Measurements from ENCODE around the gene RNF19B. TPM values are rescaled to one million over a fixed set of nuclear protein-coding genes. Genes with fewer than 3 reads are reported as not detected.

The RNF19B gene
- total and polyA plus RNA-seq, 5 donors, result 3.8 to 12.5 (median 10.6) TPM

GRCh38 chr1:32948905-32949304 is 15.7 kb downstream of the RNF19B start:
- ATAC-seq (no peak), DNase-seq (no peak)
- Histone ChIP-seq H3K9me3 (ENCODE audit: control insufficient read depth, low read length) (no peaks in the 10 kb centered on the region), H3K27ac (ENCODE audit: low read length) (no peak overlapping the region), H3K4me3 (ENCODE audit: low read length) (no peak overlapping the region), H3K27me3 (ENCODE audit: control insufficient read depth, insufficient read depth) (no peaks in the 10 kb centered on the region), H3K4me1 (ENCODE audit: control insufficient read depth, insufficient read depth, low read length) (peaks cover 3% of the 10 kb centered on the region)
- WGBS, result 44% methylated on average over 1 of the region's 1 CpG
- intact Hi-C loops (cut with DNase I), result no loop called here

- intact Hi-C loops (cut with DNase I), result no loop called here
- H3K27me3 ChIP-seq (ENCODE audit: control insufficient read depth, insufficient read depth), result no peaks in the 10 kb centered on the region
- WGBS, result 86% methylated on average over 1 of the region's 1 CpG
- no peak for DNase-seq
- no peak overlapping the region for H3K4me3 ChIP-seq (ENCODE audit: low read length)
- no peak overlapping the region for H3K27ac ChIP-seq (ENCODE audit: low read length)
- ATAC-seq, result no peak
- H3K4me1 ChIP-seq (ENCODE audit: control insufficient read depth, insufficient read depth, low read length), result peaks cover 3% of the 10 kb centered on the region
- H3K9me3 ChIP-seq (ENCODE audit: control insufficient read depth, low read length), result no peaks in the 10 kb centered on the region
Observed at GRCh38 chr1:32948390-32948722, 16.3 kb downstream of the RNF19B start.

- H3K27ac ChIP-seq (ENCODE audit: low read length), result no peak overlapping the region
- H3K9me3 ChIP-seq (ENCODE audit: control insufficient read depth, low read length), result no peaks in the 10 kb centered on the region
- DNase-seq (no peak), ATAC-seq (no peak)
- no peaks in the 10 kb centered on the region for H3K27me3 ChIP-seq (ENCODE audit: control insufficient read depth, insufficient read depth)
- 79% methylated on average over 6 of the region's 6 CpGs for WGBS
- no peak overlapping the region for H3K4me3 ChIP-seq (ENCODE audit: low read length)
- H3K4me1 ChIP-seq (ENCODE audit: control insufficient read depth, insufficient read depth, low read length), result peaks cover 3% of the 10 kb centered on the region
- intact Hi-C loops (cut with DNase I), result no loop called here
Observed at GRCh38 chr1:32947669-32948389, 16.8 kb downstream of the RNF19B start.

- WGBS, result 56% methylated on average over 2 of the region's 2 CpGs
- Histone ChIP-seq H3K4me1 (ENCODE audit: control insufficient read depth, insufficient read depth, low read length) (peaks cover 2% of the 10 kb centered on the region), H3K9me3 (ENCODE audit: control insufficient read depth, low read length) (no peaks in the 10 kb centered on the region), H3K27me3 (ENCODE audit: control insufficient read depth, insufficient read depth) (no peaks in the 10 kb centered on the region), H3K4me3 (ENCODE audit: low read length) (no peak overlapping the region), H3K27ac (ENCODE audit: low read length) (no peak overlapping the region)
- intact Hi-C loops (cut with DNase I), result no loop called here
- DNase-seq (no peak), ATAC-seq (no peak)
Observed at GRCh38 chr1:32946413-32946812, 18.2 kb downstream of the RNF19B start.

GRCh38 chr1:32944180-32944579 is 20.4 kb downstream of the RNF19B start:
- intact Hi-C loops (cut with DNase I), result no loop called here
- ATAC-seq (no peak), DNase-seq (no peak)
- Histone ChIP-seq H3K27me3 (ENCODE audit: control insufficient read depth, insufficient read depth) (no peaks in the 10 kb centered on the region), H3K4me3 (ENCODE audit: low read length) (no peak overlapping the region), H3K27ac (ENCODE audit: low read length) (no peak overlapping the region), H3K4me1 (ENCODE audit: control insufficient read depth, insufficient read depth, low read length) (peaks cover 3% of the 10 kb centered on the region), H3K9me3 (ENCODE audit: control insufficient read depth, low read length) (no peaks in the 10 kb centered on the region)

DNA sequence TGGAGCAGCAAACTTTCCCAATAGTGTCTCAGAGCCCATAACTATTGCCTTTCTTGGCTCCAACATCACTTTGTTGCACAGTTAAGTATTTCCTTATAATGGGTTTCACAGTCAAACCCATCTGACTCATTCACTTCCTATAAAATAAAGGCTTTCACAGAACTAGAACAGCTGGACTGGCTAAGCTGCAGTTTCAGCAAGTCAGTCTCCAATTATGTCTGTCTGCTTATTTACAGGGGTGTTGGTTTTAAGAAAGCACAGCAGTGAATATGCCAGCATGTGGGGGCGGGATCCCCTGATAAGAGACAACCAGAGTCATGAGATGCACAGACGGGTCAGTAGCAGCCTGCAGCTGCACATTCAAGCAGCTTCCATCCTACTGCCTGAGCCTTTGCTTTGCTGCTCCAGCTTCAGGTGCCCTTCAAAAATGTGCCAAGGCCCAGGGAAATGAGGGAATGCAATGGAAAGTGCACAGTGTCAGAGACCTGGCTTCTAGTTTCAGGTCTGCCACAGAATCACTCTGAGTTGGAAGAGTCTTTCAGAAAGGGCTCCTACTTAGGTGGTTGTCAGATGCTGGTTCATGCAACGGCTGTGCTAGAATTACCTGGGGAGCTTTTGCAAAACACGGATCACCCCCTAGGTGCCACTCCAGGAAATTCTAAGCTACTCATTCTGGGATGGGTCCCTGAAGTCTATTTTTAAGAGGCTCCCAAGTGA is 24.8 kb downstream of the RNF19B start:
- H3K4me1 ChIP-seq (ENCODE audit: control insufficient read depth, insufficient read depth, low read length), result peaks cover 3% of the 10 kb centered on the region
- H3K9me3 ChIP-seq (ENCODE audit: control insufficient read depth, low read length), result no peaks in the 10 kb centered on the region
- DNase-seq (peak; percentile 68 to 77 (median 72)), ATAC-seq (peak; percentile 83 to 92)
- intact Hi-C loops (cut with DNase I), result loop anchor here (5.0 to 10.0 kb wide), 5 partner anchors 65 to 145 kb away; partner anchors contain the start of gene AZIN2 (in 3 of the 4)
- peak overlapping the region; percentile 36 for H3K27ac ChIP-seq (ENCODE audit: low read length)
- no peak overlapping the region for H3K4me3 ChIP-seq (ENCODE audit: low read length)
- WGBS, result 49% methylated on average over 4 of the region's 4 CpGs
- no peaks in the 10 kb centered on the region for H3K27me3 ChIP-seq (ENCODE audit: control insufficient read depth, insufficient read depth)

- DNase-seq (no peak), ATAC-seq (no peak)
- H3K27me3 ChIP-seq (ENCODE audit: control insufficient read depth, insufficient read depth), result no peaks in the 10 kb centered on the region
- no peaks in the 10 kb centered on the region for H3K9me3 ChIP-seq (ENCODE audit: control insufficient read depth, low read length)
- 93% methylated on average over 4 of the region's 4 CpGs for WGBS
- no peak overlapping the region for H3K4me3 ChIP-seq (ENCODE audit: low read length)
- H3K4me1 ChIP-seq (ENCODE audit: control insufficient read depth, insufficient read depth, low read length), result peaks cover 3% of the 10 kb centered on the region
- intact Hi-C loops (cut with DNase I), result loop anchor here (5.0 to 10.0 kb wide), 5 partner anchors 68 to 148 kb away; partner anchors contain the start of gene AZIN2 (in 3 of the 4)
- no peak overlapping the region for H3K27ac ChIP-seq (ENCODE audit: low read length)
Observed at GRCh38 chr1:32937061-32937460, 27.5 kb downstream of the RNF19B start.

DNA sequence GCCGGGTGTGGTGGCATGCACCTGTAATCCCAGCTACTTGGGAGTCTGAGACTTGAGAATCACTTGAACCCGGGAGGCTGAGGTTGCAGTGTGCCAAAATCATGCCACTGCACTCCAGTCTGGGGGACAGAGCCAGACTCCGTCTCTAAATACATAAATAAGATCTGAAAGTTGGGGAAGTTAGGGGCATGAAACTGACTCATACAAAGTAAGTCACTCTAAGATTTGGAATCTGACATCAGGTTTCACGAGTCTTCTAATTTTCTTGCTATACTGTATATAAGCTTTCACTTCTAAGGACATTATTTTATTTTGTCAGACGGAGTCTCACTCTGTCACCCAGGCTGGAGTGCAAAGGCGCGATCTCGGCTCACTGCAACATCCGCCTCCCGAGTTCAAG is 30.1 kb downstream of the RNF19B start:
- Histone ChIP-seq H3K27me3 (ENCODE audit: control insufficient read depth, insufficient read depth) (no peaks in the 10 kb centered on the region), H3K9me3 (ENCODE audit: control insufficient read depth, low read length) (no peaks in the 10 kb centered on the region), H3K4me1 (ENCODE audit: control insufficient read depth, insufficient read depth, low read length) (no peaks in the 10 kb centered on the region), H3K4me3 (ENCODE audit: low read length) (no peak overlapping the region), H3K27ac (ENCODE audit: low read length) (no peak overlapping the region)
- no peak for DNase-seq
- intact Hi-C loops (cut with DNase I), result loop anchor here (10.0 kb wide), 4 partner anchors 70 to 150 kb away; partner anchors contain the start of gene AZIN2 (in 3 of the 4)
- no peak for ATAC-seq
- WGBS, result 91% methylated on average over 10 of the region's 10 CpGs

DNA sequence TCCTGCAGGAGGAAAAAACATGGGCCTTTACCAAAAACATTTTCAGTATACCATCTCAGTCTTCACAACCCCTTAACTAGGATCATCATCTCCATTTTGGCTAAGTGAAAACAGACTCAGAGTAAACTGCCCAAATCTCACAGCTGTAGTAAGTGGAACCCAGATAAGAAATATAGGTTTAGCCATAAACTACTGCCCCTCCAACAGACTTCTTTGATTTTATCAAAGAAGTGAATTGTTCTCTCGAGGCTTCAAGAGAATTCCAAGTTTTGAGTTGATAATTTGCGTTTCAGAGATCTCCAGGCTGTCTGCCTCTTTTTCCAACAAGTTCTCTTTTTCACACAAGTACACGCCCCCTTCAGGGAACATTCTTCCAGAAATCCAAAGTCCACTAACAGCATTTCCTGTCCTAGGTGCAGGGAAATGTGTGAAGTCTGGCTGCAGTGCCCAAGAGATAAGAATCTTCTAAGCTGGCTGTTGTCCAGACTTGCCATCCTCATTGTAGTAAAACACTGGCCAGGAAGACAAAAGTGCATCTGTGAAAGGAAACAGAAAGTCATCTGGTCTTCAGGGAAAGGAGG is 30.8 kb downstream of the RNF19B start:
- ATAC-seq (peak; percentile 62 to 71), DNase-seq (no peak)
- intact Hi-C loops (cut with DNase I), result loop anchor here (2.0 to 10.0 kb wide), 6 partner anchors 71 to 153 kb away; partner anchors contain the start of gene AZIN2 (in 3 of the 4)
- WGBS, result 15% methylated on average over 3 of the region's 3 CpGs
- H3K4me3 ChIP-seq (ENCODE audit: low read length), result no peak overlapping the region
- no peak overlapping the region for H3K27ac ChIP-seq (ENCODE audit: low read length)
- H3K27me3 ChIP-seq (ENCODE audit: control insufficient read depth, insufficient read depth), result no peaks in the 10 kb centered on the region
- no peaks in the 10 kb centered on the region for H3K9me3 ChIP-seq (ENCODE audit: control insufficient read depth, low read length)
- no peaks in the 10 kb centered on the region for H3K4me1 ChIP-seq (ENCODE audit: control insufficient read depth, insufficient read depth, low read length)

GRCh38 chr1:32931760-32932159 is 32.8 kb downstream of the RNF19B start:
- Histone ChIP-seq H3K27me3 (ENCODE audit: control insufficient read depth, insufficient read depth) (no peaks in the 10 kb centered on the region), H3K27ac (ENCODE audit: low read length) (no peak overlapping the region), H3K4me1 (ENCODE audit: control insufficient read depth, insufficient read depth, low read length) (no peaks in the 10 kb centered on the region), H3K4me3 (ENCODE audit: low read length) (no peak overlapping the region), H3K9me3 (ENCODE audit: control insufficient read depth, low read length) (no peaks in the 10 kb centered on the region)
- ATAC-seq, result no peak
- no peak for DNase-seq
- intact Hi-C loops (cut with DNase I), result loop anchor here (2.0 to 10.0 kb wide), 6 partner anchors 73 to 155 kb away; partner anchors contain the start of gene AZIN2 (in 3 of the 4)
- 92% methylated on average over 1 of the region's 1 CpG for WGBS

DNA sequence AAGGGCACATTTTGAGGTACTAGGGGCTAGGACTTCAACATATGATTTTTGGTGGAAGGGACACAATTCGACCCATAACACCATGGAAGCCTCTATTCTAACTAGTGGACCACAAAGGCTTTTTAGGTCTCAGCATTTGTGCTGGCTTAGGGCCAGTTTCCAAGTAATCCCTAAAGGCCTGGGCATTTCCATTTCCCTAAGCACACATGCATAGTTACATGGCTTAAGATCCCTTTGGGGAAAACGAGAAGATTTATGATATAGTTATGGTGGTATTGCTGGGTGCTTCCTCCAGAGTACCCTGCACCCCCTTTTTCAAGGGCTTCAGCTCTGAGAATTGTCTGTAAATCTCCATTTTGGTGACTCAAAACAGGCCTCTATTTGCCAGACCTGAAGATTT is 35.2 kb downstream of the RNF19B start:
- no peak for DNase-seq
- no peak overlapping the region for H3K27ac ChIP-seq (ENCODE audit: low read length)
- H3K4me3 ChIP-seq (ENCODE audit: low read length), result no peak overlapping the region
- no peaks in the 10 kb centered on the region for H3K27me3 ChIP-seq (ENCODE audit: control insufficient read depth, insufficient read depth)
- 63% methylated on average over 2 of the region's 2 CpGs for WGBS
- intact Hi-C loops (cut with DNase I), result no loop called here
- no peak for ATAC-seq
- H3K9me3 ChIP-seq (ENCODE audit: control insufficient read depth, low read length), result no peaks in the 10 kb centered on the region
- H3K4me1 ChIP-seq (ENCODE audit: control insufficient read depth, insufficient read depth, low read length), result no peaks in the 10 kb centered on the region

Data from right cardiac atrium (tissue), 5 donors.